NOMO-1 (cell line): ENCODE results near the gene TRIM72.
A peak's percentile ranks its signal among the peaks of the same experiment; 100 is the strongest.
"Not testable (repeated sequence)": the region's sequence is repeated elsewhere in the genome, so short reads cannot be mapped to it uniquely, and the experiment has no call there.

Experiments used
- DNase-seq, 2 experiments: peaks; one replicate each; lab custom pipeline; 2025; ENCODE audit not compliant: unreplicated experiment in 2 of 2; lab: John Stamatoyannopoulos, UW

TRIM72 gene

GRCh38 chr16:31251435-31251834 is 37.5 kb downstream of the TRIM72 start:
- no peak for DNase-seq

- peak; percentile 94 to 98 for DNase-seq
Measured at GRCh38 chr16:31253642-31254045, 39.7 kb downstream of the TRIM72 start.

DNA sequence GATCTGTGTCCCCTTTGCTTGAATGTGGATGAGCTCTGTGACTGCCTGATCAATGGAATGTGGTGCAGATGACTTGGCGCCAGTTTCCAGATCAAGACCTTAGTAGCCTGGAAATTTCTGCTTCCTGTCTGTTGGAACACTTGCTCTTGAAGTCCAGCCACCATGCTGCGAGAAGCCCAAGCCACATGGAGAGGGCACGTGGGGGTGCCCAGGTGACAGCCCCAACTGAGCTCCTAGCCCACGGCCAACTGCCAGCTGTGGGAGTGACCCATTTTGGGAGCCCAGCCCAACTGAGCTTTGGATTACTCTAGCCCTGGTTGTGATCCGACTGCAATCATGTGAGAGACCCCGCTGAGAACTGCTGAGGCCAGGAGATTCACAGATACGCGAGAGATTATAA is 42.5 kb downstream of the TRIM72 start:
- no peak for DNase-seq

- DNase-seq: no peak
Measured at GRCh38 chr16:31258366-31258765, 44.4 kb downstream of the TRIM72 start.

GRCh38 chr16:31260136-31260931 is 46.4 kb downstream of the TRIM72 start:
- DNase-seq: peak in 1 of 2 experiments; percentile 65

- DNase-seq: no peak
Measured at GRCh38 chr16:31262084-31262483, 48.2 kb downstream of the TRIM72 start.

- DNase-seq: no peak
Measured at GRCh38 chr16:31265329-31266245, 51.7 kb downstream of the TRIM72 start.

DNA sequence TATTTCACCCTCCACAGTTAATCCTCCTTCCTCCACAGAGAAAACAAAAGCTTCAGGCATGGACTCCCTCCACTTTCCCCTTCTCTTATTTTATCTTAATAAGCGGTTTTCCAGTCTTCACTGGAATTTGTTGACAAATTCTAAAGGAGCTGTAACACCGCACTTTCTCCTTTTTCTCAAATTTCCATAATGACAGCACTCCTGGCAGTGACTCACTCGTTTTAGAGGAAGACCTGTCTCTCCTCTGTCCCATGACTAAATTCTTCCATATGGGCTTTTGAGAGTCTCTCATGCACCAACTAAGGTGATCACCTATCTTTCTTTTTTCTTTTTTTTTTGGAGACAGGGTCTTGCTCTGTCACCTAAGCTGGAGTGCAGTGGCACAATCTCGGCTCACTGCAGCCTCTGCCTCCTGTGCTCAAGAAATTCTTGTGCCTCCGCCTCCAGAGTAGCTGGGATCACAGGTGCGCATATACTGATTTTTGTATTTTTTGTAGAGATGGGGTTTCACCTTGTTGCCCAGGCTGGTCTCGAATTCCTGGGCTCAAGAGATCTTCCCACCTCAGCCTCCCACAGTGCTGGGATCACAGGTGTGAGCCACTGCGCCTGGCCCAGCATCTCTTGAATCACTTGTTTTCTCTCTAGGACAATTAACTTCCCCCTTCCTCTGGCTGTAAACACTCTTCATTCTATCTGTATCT is 53.6 kb downstream of the TRIM72 start:
- no peak for DNase-seq

DNA sequence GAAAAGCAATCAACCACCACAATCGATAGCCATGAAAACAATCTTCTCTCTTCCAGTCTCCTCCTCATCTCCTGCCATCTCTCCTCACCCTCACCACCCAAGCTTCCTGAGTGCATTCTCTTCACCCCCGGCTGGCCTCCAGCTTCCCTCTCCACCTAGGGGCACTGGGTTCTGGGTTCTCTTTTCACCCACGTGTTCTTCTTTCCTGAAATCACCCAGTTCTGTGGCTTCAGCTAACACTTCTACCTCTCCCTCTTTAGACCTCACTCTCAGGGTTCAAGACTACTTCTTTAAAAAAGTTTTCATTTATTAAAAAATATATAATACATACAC is 54.1 kb downstream of the TRIM72 start:
- no peak for DNase-seq

DNA sequence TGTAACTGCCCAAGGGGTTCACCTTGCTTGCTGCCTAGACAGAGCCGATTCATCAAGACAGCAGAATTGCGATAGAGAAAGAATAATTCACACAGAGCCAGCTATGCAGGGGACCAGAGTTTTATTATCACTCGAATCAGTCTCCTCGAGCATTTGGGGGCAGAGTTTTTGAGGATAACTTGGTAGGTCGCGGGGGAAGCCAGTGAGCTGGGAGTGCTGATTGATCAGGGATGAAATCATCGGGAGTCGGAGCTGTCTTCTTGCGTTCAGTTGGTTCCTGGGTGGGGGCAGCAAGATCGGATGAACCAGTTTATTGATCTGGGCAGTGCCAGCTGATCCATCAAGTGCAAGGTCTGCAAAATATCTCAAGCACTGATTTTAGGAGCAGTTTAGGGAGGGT is 55.0 kb downstream of the TRIM72 start:
- DNase-seq: no peak

- no peak for DNase-seq
Measured at GRCh38 chr16:31269541-31269940, 55.6 kb downstream of the TRIM72 start.

DNA sequence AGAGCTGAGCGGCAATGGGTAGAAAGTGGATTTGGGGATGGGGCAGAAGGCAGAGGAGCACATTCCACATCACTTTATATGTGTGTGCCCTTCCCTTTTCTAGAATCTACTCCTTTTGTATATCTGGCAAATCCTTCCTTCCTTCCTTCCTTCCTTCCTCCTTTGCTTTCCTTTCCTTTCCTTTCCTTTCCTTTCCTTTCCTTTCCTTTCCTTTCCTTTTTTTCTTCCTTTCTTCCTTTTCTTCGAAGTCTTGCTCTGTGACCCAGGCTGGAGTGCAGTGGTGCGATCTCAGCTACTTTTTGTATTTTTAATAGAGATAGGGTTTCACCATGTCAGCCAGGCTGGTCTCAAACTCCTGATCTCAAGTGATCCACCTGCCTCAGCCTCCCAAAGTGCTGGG is 56.1 kb downstream of the TRIM72 start:
- DNase-seq: not testable (repeated sequence)

GRCh38 chr16:31270795-31271194 is 56.9 kb downstream of the TRIM72 start:
- no peak for DNase-seq

DNA sequence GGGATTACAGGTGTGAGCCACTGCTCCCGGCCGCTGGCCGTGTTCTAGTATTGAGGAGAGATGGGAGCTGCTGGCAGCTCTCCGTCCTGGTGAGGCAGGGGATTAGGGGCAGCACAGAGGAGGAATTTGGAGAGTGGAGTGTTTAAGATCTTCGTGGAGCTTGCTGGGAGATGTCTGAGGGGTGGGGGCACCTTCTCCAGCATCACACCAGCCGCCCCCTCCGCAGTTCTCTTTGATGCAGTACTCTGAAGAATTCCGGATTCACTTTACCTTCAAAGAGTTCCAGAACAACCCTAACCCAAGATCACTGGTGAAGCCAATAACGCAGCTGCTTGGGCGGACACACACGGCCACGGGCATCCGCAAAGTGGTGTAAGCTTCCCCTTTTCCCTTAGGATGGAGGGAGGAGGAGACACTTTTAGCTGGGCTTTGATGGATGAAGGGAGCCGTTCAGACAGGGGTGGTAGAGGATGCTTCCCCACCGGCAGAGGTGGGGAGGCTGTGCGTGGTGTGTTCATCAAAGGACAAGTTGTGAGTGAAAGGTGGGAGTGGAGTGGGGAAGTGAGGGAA is 57.8 kb downstream of the TRIM72 start:
- no peak for DNase-seq

GRCh38 chr16:31273187-31273586 is 59.3 kb downstream of the TRIM72 start:
- DNase-seq: no peak

GRCh38 chr16:31273676-31274075 is 59.8 kb downstream of the TRIM72 start:
- no peak for DNase-seq

GRCh38 chr16:31274831-31275816 is 61.2 kb downstream of the TRIM72 start:
- DNase-seq: no peak

DNA sequence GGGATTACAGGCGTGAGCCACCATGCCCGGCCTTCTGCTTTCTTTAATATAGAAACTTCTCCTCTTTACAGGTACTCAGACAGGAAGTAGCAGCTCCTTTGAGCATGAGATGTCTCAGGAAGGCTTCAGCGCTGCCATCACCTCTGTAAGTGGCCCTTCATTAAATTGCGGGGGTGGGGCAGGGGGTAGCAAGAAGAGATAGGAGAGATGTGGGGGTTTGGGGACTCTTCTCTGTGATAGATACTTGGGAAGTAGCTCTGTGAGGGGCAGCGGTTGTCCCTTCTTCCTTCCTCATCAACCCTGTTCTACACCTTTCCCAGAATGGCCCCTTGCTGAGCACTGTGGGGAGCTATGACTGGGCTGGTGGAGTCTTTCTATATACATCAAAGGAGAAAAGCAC is 62.7 kb downstream of the TRIM72 start:
- DNase-seq: no peak

DNA sequence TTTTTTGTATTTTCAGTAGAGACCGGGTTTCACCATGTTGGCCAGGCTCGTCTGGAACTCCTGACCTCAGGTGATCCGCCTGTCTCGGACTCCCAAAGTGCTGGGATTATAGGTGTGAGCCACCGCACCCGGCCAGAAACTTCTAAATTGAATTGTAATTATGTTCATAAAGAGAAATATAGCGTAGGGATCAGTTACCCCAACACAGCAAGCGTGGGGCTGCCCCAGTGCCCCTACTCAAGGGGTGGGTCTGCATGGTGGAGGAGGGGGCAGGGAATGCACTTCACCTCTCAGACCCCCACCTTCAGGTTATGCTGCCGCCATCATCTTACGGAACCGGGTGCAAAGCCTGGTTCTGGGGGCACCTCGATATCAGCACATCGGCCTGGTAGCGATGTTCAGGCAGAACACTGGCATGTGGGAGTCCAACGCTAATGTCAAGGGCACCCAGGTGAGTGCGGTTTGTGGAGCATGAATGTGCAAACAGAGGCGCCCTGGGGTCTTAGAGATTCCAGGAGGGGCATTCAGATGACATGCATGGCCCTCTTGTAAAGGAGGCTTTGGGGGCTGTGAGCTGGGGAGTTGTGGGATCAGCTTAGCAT is 63.8 kb downstream of the TRIM72 start:
- DNase-seq: no peak
